IMR-90 (cell line): Measurements from ENCODE around the gene PRKD3. TPM values are rescaled to one million over a fixed set of nuclear protein-coding genes. Genes with fewer than 3 reads are reported as not detected.

Source experiments
- ATAC-seq: fragments of 200-7000 bp; cut with Tn5 transposase; 2 replicates; pipeline ENCODE4 v1.9.1; 2020; ENCODE audit warnings: low read depth, mild to moderate bottlenecking, moderate library complexity
- BruUV-seq: library from RNA; stranded (reverse); fragments of 400-500 nt; replicated peaks from 2 replicates; lab custom pipeline; 2021; lab: Mats Ljungman, UMichigan
- CTCF ChIA-PET: fragments of 300-600 bp; formaldehyde crosslinking; extraction: SDS; loops from one replicate; lab custom pipeline; 2021; ENCODE audit warnings: antibody characterized with exemption; lab: Yijun Ruan, JAX
- POLR2A ChIA-PET: fragments of 300-600 bp; sonication (Branson Sonifier 250); formaldehyde crosslinking; loops from one replicate; lab custom pipeline; 2022; ENCODE audit warnings: antibody characterized with exemption; ENCODE audit not compliant: unreplicated experiment; lab: Charles Lee
- DNase-seq: peaks from one replicate; pipeline ENCODE4 v3.0.0; 2013
- H2AFZ ChIP-seq: replicated peaks from 2 replicates; pipeline ENCODE3; 2013; ENCODE audit warnings: low read length, mild to moderate bottlenecking; ENCODE audit not compliant: poor library complexity
- H2AK5ac ChIP-seq: 2 replicates; pipeline ENCODE4 v1.6.1; 2013; ENCODE audit warnings: low read depth, low read length, inconsistent platforms
- H2AK9ac ChIP-seq: replicated peaks from 2 replicates; pipeline ENCODE3; 2013; ENCODE audit warnings: mild to moderate bottlenecking, low read depth, low read length, moderate library complexity; ENCODE audit not compliant: poor library complexity
- H2BK120ac ChIP-seq: 2 replicates; pipeline ENCODE4 v1.6.1; 2013; ENCODE audit warnings: low read depth, low read length, inconsistent platforms
- H2BK15ac ChIP-seq: 3 replicates; pipeline ENCODE4 v1.6.1; 2013; ENCODE audit warnings: low read depth, low read length, inconsistent platforms
- H2BK20ac ChIP-seq: 2 replicates; pipeline ENCODE4 v1.6.1; 2013; ENCODE audit warnings: low read depth, mild to moderate bottlenecking, inconsistent platforms, low read length, moderate library complexity
- H2BK5ac ChIP-seq: 2 replicates; pipeline ENCODE4 v1.6.1; 2013; ENCODE audit warnings: mild to moderate bottlenecking, low read depth, low read length, inconsistent platforms; ENCODE audit not compliant: poor library complexity, severe bottlenecking
- H3K14ac ChIP-seq: replicated peaks from 2 replicates; pipeline ENCODE4 v1.6.1; 2013; ENCODE audit warnings: low read depth, low read length, inconsistent platforms
- H3K18ac ChIP-seq: 2 replicates; pipeline ENCODE4 v1.6.1; 2013; ENCODE audit warnings: low read depth, low read length, control low read depth
- H3K23ac ChIP-seq: 2 replicates; pipeline ENCODE4 v1.6.1; 2013; ENCODE audit warnings: low read depth, low read length, inconsistent platforms
- H3K27ac ChIP-seq: 2 replicates; pipeline ENCODE4 v1.5.1; 2013; ENCODE audit warnings: mild to moderate bottlenecking, control low read depth, low read length; ENCODE audit not compliant: insufficient read depth
- H3K27me3 ChIP-seq: 2 replicates; pipeline ENCODE4 v1.6.1; 2013; ENCODE audit warnings: low read length; ENCODE audit not compliant: control insufficient read depth, insufficient read depth
- H3K36me3 ChIP-seq: 2 replicates; pipeline ENCODE4 v1.6.1; 2013; ENCODE audit warnings: low read length, mixed read lengths; ENCODE audit not compliant: control insufficient read depth, insufficient read depth
- H3K4ac ChIP-seq: 2 replicates; pipeline ENCODE4 v1.6.1; 2013; ENCODE audit warnings: low read depth, low read length, inconsistent platforms
- H3K4me1 ChIP-seq: 2 replicates; pipeline ENCODE4 v1.6.1; 2013; ENCODE audit warnings: low read length, mixed read lengths; ENCODE audit not compliant: control insufficient read depth, insufficient read depth
- H3K4me2 ChIP-seq: 2 replicates; pipeline ENCODE4 v1.6.1; 2013; ENCODE audit warnings: low read depth, mild to moderate bottlenecking, control low read depth, low read length, moderate library complexity
- H3K4me3 ChIP-seq: 2 replicates; pipeline ENCODE4 v1.5.1; 2013; ENCODE audit warnings: low read depth, mild to moderate bottlenecking, control low read depth, low read length, moderate library complexity; ENCODE audit not compliant: insufficient read depth
- H3K56ac ChIP-seq: 2 replicates; pipeline ENCODE4 v1.6.1; 2013; ENCODE audit warnings: low read length, inconsistent platforms; ENCODE audit not compliant: insufficient read depth; ENCODE audit errors: extremely low read depth
- H3K79me1 ChIP-seq, 2 experiments: 2 replicates each; pipeline ENCODE4 v1.6.1; 2013; ENCODE audit warnings: low read length in 2 of 2, inconsistent platforms in 1 of 2, low read depth in 1 of 2
- H3K9ac ChIP-seq: 2 replicates; pipeline ENCODE4 v1.6.1; 2013; ENCODE audit warnings: low read depth, low read length, control low read depth
- H3K9me1 ChIP-seq: 2 replicates; pipeline ENCODE4 v1.6.1; 2013; ENCODE audit warnings: low read length, inconsistent platforms; ENCODE audit not compliant: insufficient read depth
- H3K9me3 ChIP-seq: 2 replicates; pipeline ENCODE4 v1.6.1; 2013; ENCODE audit warnings: low read length; ENCODE audit not compliant: control insufficient read depth, insufficient read depth
- H4K20me1 ChIP-seq: 2 replicates; pipeline ENCODE4 v1.6.1; 2013; ENCODE audit warnings: low read length, inconsistent platforms; ENCODE audit not compliant: insufficient read depth
- H4K5ac ChIP-seq: 2 replicates; pipeline ENCODE4 v1.6.1; 2013; ENCODE audit warnings: mild to moderate bottlenecking, low read depth, low read length, control low read depth
- H4K8ac ChIP-seq, 2 experiments: 2 replicates each; pipeline ENCODE4 v1.6.1; 2013; ENCODE audit warnings: low read depth in 2 of 2, low read length in 2 of 2, control low read depth in 1 of 2, inconsistent platforms in 1 of 2
- H4K91ac ChIP-seq: 2 replicates; pipeline ENCODE4 v1.6.1; 2013; ENCODE audit warnings: low read depth, low read length, inconsistent platforms; ENCODE audit not compliant: insufficient read depth
- CHD1 ChIP-seq: IDR thresholded peaks from 2 replicates; pipeline ENCODE4 v1.6.1; 2012; ENCODE audit warnings: low read depth, low read length, improper control_type of control experiment
- CTCF ChIP-seq: conservative IDR thresholded peaks from 2 replicates; pipeline ENCODE4 v1.5.1; 2012; ENCODE audit warnings: mild to moderate bottlenecking, low read depth, low read length, improper control_type of control experiment
- FOS ChIP-seq: fragments of 150-350 bp; IDR thresholded peaks from 2 replicates; pipeline ENCODE4 v1.6.1; 2016; ENCODE audit warnings: low read depth, low read length
- MAZ ChIP-seq: IDR thresholded peaks from 2 replicates; pipeline ENCODE4 v1.6.1; 2012; ENCODE audit warnings: low read depth, mild to moderate bottlenecking, low read length, improper control_type of control experiment, moderate library complexity, borderline replicate concordance
- MXI1 ChIP-seq: IDR thresholded peaks from 2 replicates; pipeline ENCODE4 v1.6.1; 2012; ENCODE audit warnings: low read depth, mild to moderate bottlenecking, low read length, moderate library complexity, borderline replicate concordance
- POLR2A ChIP-seq: IDR thresholded peaks from 2 replicates; pipeline ENCODE4 v1.6.1; 2012; ENCODE audit warnings: mild to moderate bottlenecking, low read depth, low read length
- RAD21 ChIP-seq: IDR thresholded peaks from 2 replicates; pipeline ENCODE4 v1.6.1; 2012; ENCODE audit warnings: low read length, improper control_type of control experiment
- RCOR1 ChIP-seq: IDR thresholded peaks from 2 replicates; pipeline ENCODE4 v1.6.1; 2012; ENCODE audit warnings: mild to moderate bottlenecking, low read length, improper control_type of control experiment; ENCODE audit not compliant: insufficient replicate concordance
- RFX5 ChIP-seq: IDR thresholded peaks from 2 replicates; pipeline ENCODE4 v1.8.0; 2012; ENCODE audit warnings: low read depth, mild to moderate bottlenecking, low read length, moderate library complexity
- SMC3 ChIP-seq: fragments of 150-350 bp; IDR thresholded peaks from 2 replicates; pipeline ENCODE4 v1.6.1; 2016; ENCODE audit warnings: low read depth, mild to moderate bottlenecking, antibody characterized with exemption, low read length, moderate library complexity
- USF2 ChIP-seq: fragments of 150-350 bp; IDR thresholded peaks from 2 replicates; pipeline ENCODE4 v1.6.1; 2017; ENCODE audit warnings: mild to moderate bottlenecking, antibody characterized with exemption, low read length, low read depth
- WGBS, 2 experiments: methylation state at CpG; one replicate each; pipeline versions ENCODE4 v1.1.5 to v1.1.7; 2013; ENCODE audit warnings: missing lambda C conversion rate in 2 of 2; ENCODE audit not compliant: insufficient read length in 1 of 2; ENCODE audit errors: extremely low coverage in 2 of 2; 5-methylcytosine and 5-hydroxymethylcytosine counted together
- dilution Hi-C: fragments of 300-500 bp; cut with HindIII; formaldehyde crosslinking; loops from one replicate; pipeline ENCODE4 v1.14.3; 2018; ENCODE audit warnings: low sequenced_read_pairs; ENCODE audit not compliant: unreplicated experiment
- in situ Hi-C: fragments of 300-500 bp; cut with MboI; formaldehyde crosslinking; loops from 3 replicates; pipeline ENCODE4 v1.14.3; 2019; ENCODE audit warnings: low sequenced_read_pairs, inconsistent platforms, mixed read lengths
- intact Hi-C: fragments of 100-400 bp; cut with micrococcal nuclease; formaldehyde crosslinking; loops from 2 replicates; pipeline ENCODE4 v1.10.0; 2022
- polyA plus RNA-seq, 3 experiments: library from polyadenylated mRNA; depleted of rRNA; stranded (reverse); fragments of >200 nt; gene quantifications; 2 replicates each; pipeline ENCODE4 v1.2.3, GENCODE V29; 2012; ENCODE audit warnings: low replicate concordance in 1 of 3
- total RNA-seq: library from RNA; depleted of rRNA; stranded (reverse); fragments of >200 nt; gene quantifications from 2 replicates; pipeline ENCODE4 v1.2.3, GENCODE V29; 2012
- TF ChIP-seq, protein P1 (sequence below): fragments of 150-350 bp; IDR thresholded peaks from 2 replicates; pipeline ENCODE4 v1.6.1; 2016; ENCODE audit warnings: low read depth, mild to moderate bottlenecking, low read length, moderate library complexity, borderline replicate concordance

Gene PRKD3
- total and polyA plus RNA-seq, 2 of the 4 experiments (the other 2 are of a cell fraction): 15.8 to 46.4 TPM

- DNase-seq (no peak), ATAC-seq (no peak)
- no peak overlapping the region for H3K4me3 ChIP-seq
- H4K8ac ChIP-seq: no peak overlapping the region
- ChIA-PET POLR2A (no interaction called here), CTCF (interaction anchor here (1.0 kb wide), 1 partner anchor 12 kb away, joined by 3 read pairs; no protein-coding TSS in a partner anchor)
- no peaks in the 10 kb centered on the region for H3K9me3 ChIP-seq
- H2BK120ac ChIP-seq: no peak overlapping the region
- no TSS peak for BruUV-seq
- no peak overlapping the region for H3K18ac ChIP-seq
- no peak overlapping the region for H3K56ac ChIP-seq
- H3K9ac ChIP-seq: no peak overlapping the region
- intact Hi-C loops (no loop called here), dilution Hi-C loops (no loop called here), in situ Hi-C loops (no loop called here)
- H4K20me1 ChIP-seq: no peaks in the 10 kb centered on the region
- no peaks in the 10 kb centered on the region for H3K79me1 ChIP-seq
- TF ChIP-seq SMC3 (no peak), MXI1 (no peak), RAD21 (no peak), FOS (no peak), USF2 (no peak), POLR2A (no peak), MAZ (no peak), RCOR1 (no peak), CTCF (no peak), RFX5 (no peak), CHD1 (no peak)
- TF ChIP-seq, protein P1, sequence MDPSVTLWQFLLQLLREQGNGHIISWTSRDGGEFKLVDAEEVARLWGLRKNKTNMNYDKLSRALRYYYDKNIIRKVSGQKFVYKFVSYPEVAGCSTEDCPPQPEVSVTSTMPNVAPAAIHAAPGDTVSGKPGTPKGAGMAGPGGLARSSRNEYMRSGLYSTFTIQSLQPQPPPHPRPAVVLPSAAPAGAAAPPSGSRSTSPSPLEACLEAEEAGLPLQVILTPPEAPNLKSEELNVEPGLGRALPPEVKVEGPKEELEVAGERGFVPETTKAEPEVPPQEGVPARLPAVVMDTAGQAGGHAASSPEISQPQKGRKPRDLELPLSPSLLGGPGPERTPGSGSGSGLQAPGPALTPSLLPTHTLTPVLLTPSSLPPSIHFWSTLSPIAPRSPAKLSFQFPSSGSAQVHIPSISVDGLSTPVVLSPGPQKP: no peak
- peaks cover 11% of the 10 kb centered on the region for H3K27me3 ChIP-seq
- no peak overlapping the region for H2BK20ac ChIP-seq
- no peak overlapping the region for H4K5ac ChIP-seq
- H2BK5ac ChIP-seq: no peak overlapping the region
- no peak overlapping the region for H3K23ac ChIP-seq
- no peaks in the 10 kb centered on the region for H3K9me1 ChIP-seq
- no peak overlapping the region for H2BK15ac ChIP-seq
- no peak overlapping the region for H4K91ac ChIP-seq
- H3K4ac ChIP-seq: no peak overlapping the region
- no peaks in the 10 kb centered on the region for H3K4me1 ChIP-seq
- no CpG with 5 or more reads among the region's 4 CpGs for WGBS, 2 experiments
- H3K36me3 ChIP-seq: no peaks in the 10 kb centered on the region
- no peak overlapping the region for H2AFZ ChIP-seq
- no peak overlapping the region for H2AK5ac ChIP-seq
- no peak overlapping the region for H2AK9ac ChIP-seq
- H3K27ac ChIP-seq: no peak overlapping the region
- no peak overlapping the region for H3K14ac ChIP-seq
- no peak overlapping the region for H3K4me2 ChIP-seq
Measured at GRCh38 chr2:37366773-37367172, 42.1 kb upstream of the PRKD3 start.
